K562 (cell line): Measurements from ENCODE around the gene DDAH2. TPM values are rescaled to one million over a fixed set of nuclear protein-coding genes. Genes with fewer than 3 reads are reported as not detected.

ENCODE experiments used
- BHLHE40 ChIP-seq: IDR thresholded peaks from 2 replicates; pipeline ENCODE4 v1.6.1; 2011; ENCODE audit warnings: low read length, improper control_type of control experiment
- DDX20 ChIP-seq: fragments of 450-650 bp; IDR thresholded peaks from 2 replicates; pipeline ENCODE4 v1.6.1; 2016; ENCODE audit warnings: missing genetic modification characterization, low read depth, mild to moderate bottlenecking, missing compliant biosample characterization, moderate library complexity
- HDAC6 ChIP-seq: IDR thresholded peaks from 2 replicates; pipeline ENCODE4 v1.6.1; 2012; ENCODE audit warnings: low read depth, mild to moderate bottlenecking, control low read depth, inconsistent platforms, low read length, moderate library complexity
- HEY1 ChIP-seq: fragments of 250-450 bp; sonication (Bioruptor Pico); IDR thresholded peaks from 2 replicates; pipeline ENCODE4 v1.5.0; 2020; ENCODE audit warnings: mild to moderate bottlenecking, moderate library complexity, borderline replicate concordance
- MEF2A ChIP-seq: IDR thresholded peaks from 2 replicates; pipeline ENCODE4 v1.6.1; 2011; ENCODE audit warnings: low read depth, mild to moderate bottlenecking, low read length, moderate library complexity; ENCODE audit not compliant: control insufficient read depth
- POLR2AphosphoS5 ChIP-seq: IDR thresholded peaks from 2 replicates; pipeline ENCODE4 v1.6.1; 2011; ENCODE audit warnings: mild to moderate bottlenecking, low read depth, low read length, moderate library complexity; ENCODE audit not compliant: control insufficient read depth, insufficient read depth
- PRPF4 ChIP-seq: fragments of 200-400 bp; formaldehyde crosslinking; IDR thresholded peaks from one replicate; pipeline ENCODE4 v1.6.1; 2017; ENCODE audit warnings: low read length, low read depth, mild to moderate bottlenecking; ENCODE audit not compliant: insufficient read depth, poor library complexity, severe bottlenecking
- SNIP1 ChIP-seq: fragments of 450-650 bp; IDR thresholded peaks from 2 replicates; pipeline ENCODE4 v1.7.1; 2017; ENCODE audit warnings: low read depth, mild to moderate bottlenecking
- TAF9B ChIP-seq: fragments of 450-650 bp; IDR thresholded peaks from 2 replicates; pipeline ENCODE4 v1.6.1; 2018; ENCODE audit warnings: mild to moderate bottlenecking; ENCODE audit not compliant: partially characterized antibody
- TRIM24 ChIP-seq, 2 experiments: fragments of 450-650 bp; IDR thresholded peaks; 2 replicates each; pipeline ENCODE4 v1.6.1; 2016
- ZNF224 ChIP-seq: sonication (generic); formaldehyde crosslinking; IDR thresholded peaks from 2 replicates; pipeline ENCODE4 v1.8.0; 2022; ENCODE audit warnings: mild to moderate bottlenecking, missing genetic modification reagents
- ZNF253 ChIP-seq: fragments of 250-450 bp; sonication (Bioruptor Pico); conservative IDR thresholded peaks from 2 replicates; pipeline ENCODE4 v1.6.1; 2021; ENCODE audit warnings: mild to moderate bottlenecking
- ZNF3 ChIP-seq: fragments of 250-450 bp; sonication (Bioruptor Pico); IDR thresholded peaks from 2 replicates; pipeline ENCODE4 v1.5.0; 2021; ENCODE audit warnings: mild to moderate bottlenecking, moderate library complexity
- ZNF436 ChIP-seq: fragments of 250-450, 450-650 bp; sonication (Bioruptor Pico); formaldehyde crosslinking; IDR thresholded peaks from 2 replicates; pipeline ENCODE4 v1.7.0; 2020; ENCODE audit warnings: mild to moderate bottlenecking
- polyA plus RNA-seq, 8 experiments: library from polyadenylated mRNA; depleted of rRNA in 4 of 8; stranded (reverse) in 5 of 8; unstranded in 3 of 8; fragments of >200 nt; fragmentation: Nextera tagmentation in 2 of 8; fragmentation: Illumina TruSeq in 1 of 8; extraction: Ambion mirVana in 2 of 8; extraction: Trizol in 1 of 8; gene quantifications; 2 replicates each; pipeline versions ENCODE4 v1.2.1 to v1.2.3, GENCODE V29; 2011 to 2014; ENCODE audit warnings: inconsistent platforms in 1 of 8, missing spikeins in 1 of 8
- total RNA-seq, 7 experiments: library from RNA; depleted of rRNA in 6 of 7; stranded (reverse); fragments of >200 nt in 6 of 7; fragmentation: Illumina TruSeq in 2 of 7; extraction: Trizol in 2 of 7; gene quantifications; 2 replicates each; pipeline versions ENCODE4 v1.2.1 to v1.2.3, GENCODE V29; 2011 to 2021; ENCODE audit warnings: low replicate concordance in 1 of 7
- TF ChIP-seq, protein P1 (sequence below): fragments of 450-650 bp; IDR thresholded peaks from 2 replicates; pipeline ENCODE4 v1.6.1; 2016; ENCODE audit warnings: antibody characterized with exemption
- TF ChIP-seq, protein P2 (sequence below): sonication (generic); formaldehyde crosslinking; IDR thresholded peaks from 2 replicates; pipeline ENCODE4 v1.8.1; 2023; ENCODE audit warnings: mild to moderate bottlenecking, missing genetic modification reagents, moderate library complexity
- TF ChIP-seq, protein P3 (sequence below): fragments of 450-650 bp; IDR thresholded peaks from 2 replicates; pipeline ENCODE4 v1.6.1; 2017; ENCODE audit warnings: mild to moderate bottlenecking, moderate library complexity
- TF ChIP-seq, protein P4 (sequence below): fragments of 200-800 bp; sonication (Bioruptor generic); IDR thresholded peaks from 2 replicates; pipeline ENCODE4 v1.6.1; 2017; ENCODE audit warnings: missing genetic modification characterization, missing compliant biosample characterization
- TF ChIP-seq, protein P5 (sequence below): fragments of 250-450 bp; sonication (Bioruptor Pico); IDR thresholded peaks from 2 replicates; pipeline ENCODE4 v1.5.0; 2021; ENCODE audit warnings: mild to moderate bottlenecking, borderline replicate concordance

DDAH2 gene
- total and polyA plus RNA-seq, 9 of the 15 experiments (the other 6 are each of a cell fraction or from before 2014, with no cell fraction given), result 1.8 to 45.4 (median 21.4) TPM

DNA sequence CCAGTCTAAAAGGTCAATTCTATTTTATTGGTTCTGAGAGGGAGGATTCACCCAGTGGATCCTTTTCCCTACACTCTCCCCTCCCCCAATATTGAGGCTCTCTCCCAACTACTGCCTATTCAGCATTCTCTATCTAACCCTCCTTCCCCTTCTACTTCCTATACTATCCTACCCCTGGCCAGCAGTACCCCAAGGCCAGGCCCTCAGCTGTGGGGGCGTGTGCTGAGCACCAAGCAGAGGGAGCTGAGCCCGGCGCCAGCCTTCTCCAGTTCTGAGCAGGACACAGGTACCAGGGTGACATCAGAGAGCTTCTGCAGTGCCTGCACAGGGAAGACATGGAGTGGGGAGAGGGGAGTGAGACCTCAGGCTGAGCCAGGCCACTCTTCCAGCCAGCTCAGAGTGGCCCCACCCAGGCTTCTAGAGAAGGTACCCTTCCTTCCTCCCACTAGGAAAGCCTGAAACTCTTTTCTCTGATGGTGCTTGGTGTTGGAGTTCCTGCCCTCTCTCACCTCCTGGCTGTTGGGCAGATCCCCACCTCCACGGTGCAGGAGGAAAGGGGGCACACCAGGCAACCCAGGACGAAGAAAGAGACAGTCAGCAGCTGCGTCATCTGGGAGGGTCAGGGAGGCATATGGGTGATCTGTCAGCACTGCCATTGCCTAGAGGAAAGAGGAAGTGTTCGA, 1.9 kb downstream of the DDAH2 start (continued):
- TF ChIP-seq, protein P1, sequence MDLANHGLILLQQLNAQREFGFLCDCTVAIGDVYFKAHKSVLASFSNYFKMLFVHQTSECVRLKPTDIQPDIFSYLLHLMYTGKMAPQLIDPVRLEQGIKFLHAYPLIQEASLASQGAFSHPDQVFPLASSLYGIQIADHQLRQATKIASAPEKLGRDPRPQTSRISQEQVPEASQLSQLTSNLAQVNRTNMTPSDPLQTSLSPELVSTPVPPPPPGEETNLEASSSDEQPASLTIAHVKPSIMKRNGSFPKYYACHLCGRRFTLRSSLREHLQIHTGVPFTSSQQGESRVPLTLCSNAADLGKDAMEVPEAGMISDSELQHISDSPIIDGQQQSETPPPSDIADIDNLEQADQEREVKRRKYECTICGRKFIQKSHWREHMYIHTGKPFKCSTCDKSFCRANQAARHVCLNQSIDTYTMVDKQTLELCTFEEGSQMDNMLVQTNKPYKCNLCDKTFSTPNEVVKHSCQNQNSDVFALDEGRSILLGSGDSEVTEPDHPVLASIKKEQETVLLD, result no peak
- TF ChIP-seq, protein P2, sequence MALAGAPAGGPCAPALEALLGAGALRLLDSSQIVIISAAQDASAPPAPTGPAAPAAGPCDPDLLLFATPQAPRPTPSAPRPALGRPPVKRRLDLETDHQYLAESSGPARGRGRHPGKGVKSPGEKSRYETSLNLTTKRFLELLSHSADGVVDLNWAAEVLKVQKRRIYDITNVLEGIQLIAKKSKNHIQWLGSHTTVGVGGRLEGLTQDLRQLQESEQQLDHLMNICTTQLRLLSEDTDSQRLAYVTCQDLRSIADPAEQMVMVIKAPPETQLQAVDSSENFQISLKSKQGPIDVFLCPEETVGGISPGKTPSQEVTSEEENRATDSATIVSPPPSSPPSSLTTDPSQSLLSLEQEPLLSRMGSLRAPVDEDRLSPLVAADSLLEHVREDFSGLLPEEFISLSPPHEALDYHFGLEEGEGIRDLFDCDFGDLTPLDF (CRISPR knock-in tag), result 0 out of 2 replicates have a peak, but pooled peaks have one; percentile 25
- no peak for TF ChIP-seq BHLHE40
- TF ChIP-seq MEF2A, result no peak
- TF ChIP-seq HDAC6, result no peak
- 0 out of 2 replicates have a peak, but pooled peaks have one; percentile 32 for TF ChIP-seq POLR2AphosphoS5
- TF ChIP-seq, protein P3, sequence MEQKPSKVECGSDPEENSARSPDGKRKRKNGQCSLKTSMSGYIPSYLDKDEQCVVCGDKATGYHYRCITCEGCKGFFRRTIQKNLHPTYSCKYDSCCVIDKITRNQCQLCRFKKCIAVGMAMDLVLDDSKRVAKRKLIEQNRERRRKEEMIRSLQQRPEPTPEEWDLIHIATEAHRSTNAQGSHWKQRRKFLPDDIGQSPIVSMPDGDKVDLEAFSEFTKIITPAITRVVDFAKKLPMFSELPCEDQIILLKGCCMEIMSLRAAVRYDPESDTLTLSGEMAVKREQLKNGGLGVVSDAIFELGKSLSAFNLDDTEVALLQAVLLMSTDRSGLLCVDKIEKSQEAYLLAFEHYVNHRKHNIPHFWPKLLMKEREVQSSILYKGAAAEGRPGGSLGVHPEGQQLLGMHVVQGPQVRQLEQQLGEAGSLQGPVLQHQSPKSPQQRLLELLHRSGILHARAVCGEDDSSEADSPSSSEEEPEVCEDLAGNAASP, result no peak
- no peak for TF ChIP-seq PRPF4
- no peak for TF ChIP-seq ZNF224 (CRISPR knock-in tag)
- TF ChIP-seq SNIP1, result no peak
- no peak for TF ChIP-seq TRIM24 (IDR thresholded peaks at IDR 0.05)
- TF ChIP-seq, protein P4, sequence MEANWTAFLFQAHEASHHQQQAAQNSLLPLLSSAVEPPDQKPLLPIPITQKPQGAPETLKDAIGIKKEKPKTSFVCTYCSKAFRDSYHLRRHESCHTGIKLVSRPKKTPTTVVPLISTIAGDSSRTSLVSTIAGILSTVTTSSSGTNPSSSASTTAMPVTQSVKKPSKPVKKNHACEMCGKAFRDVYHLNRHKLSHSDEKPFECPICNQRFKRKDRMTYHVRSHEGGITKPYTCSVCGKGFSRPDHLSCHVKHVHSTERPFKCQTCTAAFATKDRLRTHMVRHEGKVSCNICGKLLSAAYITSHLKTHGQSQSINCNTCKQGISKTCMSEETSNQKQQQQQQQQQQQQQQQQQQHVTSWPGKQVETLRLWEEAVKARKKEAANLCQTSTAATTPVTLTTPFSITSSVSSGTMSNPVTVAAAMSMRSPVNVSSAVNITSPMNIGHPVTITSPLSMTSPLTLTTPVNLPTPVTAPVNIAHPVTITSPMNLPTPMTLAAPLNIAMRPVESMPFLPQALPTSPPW (CRISPR knock-in tag), result no peak
- no peak for TF ChIP-seq ZNF436 (CRISPR knock-in tag)
- TF ChIP-seq HEY1, result no peak
- TF ChIP-seq ZNF253 (CRISPR knock-in tag), result no peak
- TF ChIP-seq, protein P5, sequence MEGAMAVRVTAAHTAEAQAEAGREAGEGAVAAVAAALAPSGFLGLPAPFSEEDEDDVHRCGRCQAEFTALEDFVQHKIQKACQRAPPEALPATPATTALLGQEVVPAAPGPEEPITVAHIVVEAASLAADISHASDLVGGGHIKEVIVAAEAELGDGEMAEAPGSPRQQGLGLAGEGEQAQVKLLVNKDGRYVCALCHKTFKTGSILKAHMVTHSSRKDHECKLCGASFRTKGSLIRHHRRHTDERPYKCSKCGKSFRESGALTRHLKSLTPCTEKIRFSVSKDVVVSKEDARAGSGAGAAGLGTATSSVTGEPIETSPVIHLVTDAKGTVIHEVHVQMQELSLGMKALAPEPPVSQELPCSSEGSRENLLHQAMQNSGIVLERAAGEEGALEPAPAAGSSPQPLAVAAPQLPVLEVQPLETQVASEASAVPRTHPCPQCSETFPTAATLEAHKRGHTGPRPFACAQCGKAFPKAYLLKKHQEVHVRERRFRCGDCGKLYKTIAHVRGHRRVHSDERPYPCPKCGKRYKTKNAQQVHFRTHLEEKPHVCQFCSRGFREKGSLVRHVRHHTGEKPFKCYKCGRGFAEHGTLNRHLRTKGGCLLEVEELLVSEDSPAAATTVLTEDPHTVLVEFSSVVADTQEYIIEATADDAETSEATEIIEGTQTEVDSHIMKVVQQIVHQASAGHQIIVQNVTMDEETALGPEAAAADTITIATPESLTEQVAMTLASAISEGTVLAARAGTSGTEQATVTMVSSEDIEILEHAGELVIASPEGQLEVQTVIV (CRISPR knock-in tag), result no peak
- TF ChIP-seq DDX20, result no peak
- TF ChIP-seq ZNF3, result no peak
- TF ChIP-seq TAF9B, result no peak
